NT2/D1 (cell line): ENCODE data around the gene AGXT2.
"Not testable (repeated sequence)": the region's sequence is repeated elsewhere in the genome, so short reads cannot be mapped to it uniquely, and the experiment has no call there.

Source experiments
- DNase-seq: peaks from one replicate; pipeline ENCODE4 v3.0.0-alpha.2; 2011; ENCODE audit warnings: low read depth, low spot score
- H3K27me3 ChIP-seq: 2 replicates; pipeline ENCODE4 v1.6.0; 2011; ENCODE audit warnings: mild to moderate bottlenecking; ENCODE audit not compliant: insufficient read length, insufficient read depth
- H3K36me3 ChIP-seq: 2 replicates; pipeline ENCODE4 v1.6.1; 2011; ENCODE audit warnings: mild to moderate bottlenecking, low read length, mixed read lengths; ENCODE audit not compliant: insufficient read depth, insufficient read length
- H3K4me1 ChIP-seq: 2 replicates; pipeline ENCODE4 v1.5.1; 2011; ENCODE audit not compliant: insufficient read depth, insufficient read length
- H3K4me3 ChIP-seq: 2 replicates; pipeline ENCODE4 v1.5.1; 2011; ENCODE audit warnings: low read depth; ENCODE audit not compliant: insufficient read length
- H3K9ac ChIP-seq: 2 replicates; pipeline ENCODE4 v1.6.0; 2011; ENCODE audit warnings: low read depth; ENCODE audit not compliant: insufficient read length
- H3K9me3 ChIP-seq: 2 replicates; pipeline ENCODE4 v1.5.1; 2011; ENCODE audit warnings: mild to moderate bottlenecking, low read length; ENCODE audit not compliant: insufficient read depth
- SUZ12 ChIP-seq: IDR thresholded peaks from 2 replicates; pipeline ENCODE4 v1.6.1; 2011; ENCODE audit not compliant: insufficient read length, insufficient read depth; ENCODE audit errors: extremely low read depth
- YY1 ChIP-seq: IDR thresholded peaks from 2 replicates; pipeline ENCODE4 v1.6.1; 2011; ENCODE audit not compliant: insufficient read length, insufficient read depth
- ZNF274 ChIP-seq: IDR thresholded peaks from 2 replicates; pipeline ENCODE4 v1.6.1; 2011; ENCODE audit warnings: mild to moderate bottlenecking, low read depth, low read length

Gene AGXT2

GRCh38 chr5:34991486-34992238, 56.1 kb downstream of the AGXT2 start:
- DNase-seq: no peak
- TF ChIP-seq YY1: no peak
- no peak for TF ChIP-seq ZNF274
- TF ChIP-seq SUZ12: no peak
- H3K4me3 ChIP-seq: no peak overlapping the region

DNA sequence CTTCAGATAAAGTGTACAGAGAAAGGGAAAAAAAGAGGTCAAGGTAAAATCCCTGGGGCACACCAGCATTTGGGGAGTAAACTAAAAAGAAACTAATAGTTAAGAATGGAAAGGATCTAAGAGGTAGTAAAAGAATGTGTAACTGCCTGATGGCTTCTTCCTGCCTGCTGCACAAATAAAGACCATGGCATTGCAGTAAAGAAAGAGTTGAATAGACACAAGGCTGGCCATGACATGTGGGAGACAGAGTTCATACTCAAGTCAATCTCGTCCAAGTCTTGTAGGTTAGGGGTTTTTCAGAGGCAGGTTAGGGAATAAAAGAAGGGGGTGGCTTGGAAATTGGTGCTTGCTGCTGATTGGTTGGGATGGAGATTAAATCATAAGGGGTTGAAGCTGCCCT, 60.8 kb downstream of the AGXT2 start:
- Histone ChIP-seq H3K4me1 (no peaks in the 10 kb centered on the region), H3K9ac (no peak overlapping the region), H3K27me3 (no peaks in the 10 kb centered on the region), H3K9me3 (peaks cover 18% of the 10 kb centered on the region), H3K4me3 (no peak overlapping the region), H3K36me3 (no peaks in the 10 kb centered on the region)
- DNase-seq: no peak
- TF ChIP-seq SUZ12 (no peak), YY1 (no peak), ZNF274 (no peak)

More at GRCh38 chr5:34991486-34992238, 56.1 kb downstream of the AGXT2 start:
- H3K36me3 ChIP-seq: no peaks in the 10 kb centered on the region
- peaks cover 16% of the 10 kb centered on the region for H3K9me3 ChIP-seq
- no peak overlapping the region for H3K9ac ChIP-seq
- H3K27me3 ChIP-seq: no peaks in the 10 kb centered on the region
- no peaks in the 10 kb centered on the region for H3K4me1 ChIP-seq

GRCh38 chr5:34982823-34983222, 64.9 kb downstream of the AGXT2 start:
- H3K9ac ChIP-seq: no peak overlapping the region
- H3K36me3 ChIP-seq: no peaks in the 10 kb centered on the region
- H3K4me3 ChIP-seq: no peak overlapping the region
- peaks cover 18% of the 10 kb centered on the region; the same call in 1 of the 2 replicates for H3K9me3 ChIP-seq
- DNase-seq: no peak
- H3K27me3 ChIP-seq: no peaks in the 10 kb centered on the region
- H3K4me1 ChIP-seq: no peaks in the 10 kb centered on the region
- TF ChIP-seq YY1 (no peak), SUZ12 (no peak), ZNF274 (no peak)

- no peaks in the 10 kb centered on the region for H3K27me3 ChIP-seq
- DNase-seq: no peak
- H3K4me3 ChIP-seq: no peak overlapping the region
- H3K9me3 ChIP-seq: no peaks in the 10 kb centered on the region
- no peaks in the 10 kb centered on the region for H3K36me3 ChIP-seq
- H3K9ac ChIP-seq: no peak overlapping the region
- no peaks in the 10 kb centered on the region for H3K4me1 ChIP-seq
- TF ChIP-seq ZNF274: no peak
- TF ChIP-seq YY1: no peak
- no peak for TF ChIP-seq SUZ12
Observed at GRCh38 chr5:34978681-34979080, 69.1 kb downstream of the AGXT2 start.

DNA sequence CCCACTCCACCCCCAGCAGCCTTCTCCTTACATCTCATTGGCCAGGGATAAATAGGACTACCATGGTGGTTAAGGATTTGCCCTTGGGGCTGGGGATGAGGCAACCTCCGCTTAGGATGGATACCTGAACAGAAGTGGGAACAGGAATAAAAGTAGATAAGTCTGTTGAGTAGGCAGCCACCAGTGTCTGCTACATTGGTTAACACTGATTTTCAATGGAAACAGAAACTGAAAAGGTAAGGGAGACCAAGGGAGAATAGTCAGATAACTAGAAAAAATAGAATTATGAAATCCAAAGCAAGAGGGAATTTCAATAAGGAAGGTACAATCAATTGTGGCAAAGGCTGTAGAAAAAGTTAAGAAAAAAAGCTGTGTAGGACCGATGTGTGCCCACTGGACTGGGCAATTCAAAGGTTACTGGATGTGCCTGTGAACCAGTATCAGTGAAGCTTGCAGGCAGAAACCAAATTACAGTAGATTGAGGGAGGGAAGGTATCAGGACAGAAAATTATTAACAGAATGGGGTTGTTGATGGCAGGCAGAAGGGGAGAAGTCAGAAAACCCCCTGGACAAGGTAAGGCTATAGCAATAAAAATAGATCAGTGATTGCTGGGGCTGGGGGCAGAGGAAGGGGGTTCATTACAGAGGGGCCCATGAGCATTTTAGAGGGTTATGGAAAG, 69.7 kb downstream of the AGXT2 start:
- TF ChIP-seq YY1 (no peak), SUZ12 (no peak), ZNF274 (no peak)
- no peaks in the 10 kb centered on the region for H3K27me3 ChIP-seq
- no peak overlapping the region for H3K9ac ChIP-seq
- H3K4me3 ChIP-seq: no peak overlapping the region
- no peak for DNase-seq
- no peaks in the 10 kb centered on the region for H3K36me3 ChIP-seq
- no peaks in the 10 kb centered on the region for H3K9me3 ChIP-seq
- H3K4me1 ChIP-seq: no peaks in the 10 kb centered on the region

- Histone ChIP-seq H3K9me3 (no peaks in the 10 kb centered on the region), H3K27me3 (no peaks in the 10 kb centered on the region), H3K4me3 (no peak overlapping the region), H3K36me3 (no peaks in the 10 kb centered on the region), H3K9ac (no peak overlapping the region), H3K4me1 (no peaks in the 10 kb centered on the region)
- TF ChIP-seq YY1 (no peak), ZNF274 (no peak), SUZ12 (no peak)
- no peak for DNase-seq
Observed at GRCh38 chr5:34976347-34976746, 71.4 kb downstream of the AGXT2 start.

- H3K4me1 ChIP-seq, H3K4me3 ChIP-seq, H3K27me3 ChIP-seq, DNase-seq, H3K9me3 ChIP-seq, H3K36me3 ChIP-seq, H3K9ac ChIP-seq: not testable (repeated sequence)
Observed at GRCh38 chr5:34971655-34972054, 76.1 kb downstream of the AGXT2 start.
